RWPE1 (cell line): ENCODE measurements around the gene ZNF827.

ENCODE experiments used
- CTCF ChIA-PET: fragments of 350-600 bp; sonication (Branson Sonifier 250); formaldehyde crosslinking; extraction: SDS; loops from one replicate; lab custom pipeline; 2021; lab: Yijun Ruan, JAX
- POLR2A ChIA-PET: fragments of 400-600 bp; formaldehyde crosslinking; extraction: SDS; loops from one replicate; lab custom pipeline; 2020; ENCODE audit warnings: antibody characterized with exemption; ENCODE audit not compliant: low non-redundant PET; lab: Yijun Ruan, JAX
- DNase-seq: peaks from one replicate; pipeline ENCODE4 v3.0.0; 2012; ENCODE audit warnings: low spot score
- H3K27ac ChIP-seq: fragments of 450-650 bp; 2 replicates; pipeline ENCODE4 v1.5.1; 2017
- CTCF ChIP-seq: fragments of 450-650 bp; conservative IDR thresholded peaks from 2 replicates; pipeline ENCODE4 v1.5.1; 2017; ENCODE audit warnings: low read depth, mild to moderate bottlenecking

Gene ZNF827

GRCh38 chr4:145734031-145734430 lies 204.6 kb downstream of the ZNF827 start:
- H3K27ac ChIP-seq, result peak overlapping the region; percentile 98
- DNase-seq, result peak; percentile 20
- ChIA-PET CTCF (interaction anchor here (0.6 to 0.7 kb wide), 2 partner anchors 23 to 639 kb away, joined by 3 to 5 read pairs; no protein-coding TSS in a partner anchor), POLR2A (interaction anchor here (0.6 kb wide), 1 partner anchor 1949 kb away, joined by 3 read pairs; no protein-coding TSS in a partner anchor)
- TF ChIP-seq CTCF, result no peak

GRCh38 chr4:145732895-145733880 lies 205.4 kb downstream of the ZNF827 start:
- peak; percentile 92 for DNase-seq
- peak overlapping the region; percentile 98 for H3K27ac ChIP-seq
- ChIA-PET CTCF (no interaction called here), POLR2A (interaction anchor here (0.6 kb wide), 1 partner anchor 42 kb away, joined by 4 read pairs; no protein-coding TSS in a partner anchor)
- no peak for TF ChIP-seq CTCF

GRCh38 chr4:145732001-145732815 lies 206.4 kb downstream of the ZNF827 start:
- ChIA-PET POLR2A (interaction anchor here (0.6 kb wide), 1 partner anchor 43 kb away, joined by 4 read pairs; no protein-coding TSS in a partner anchor), CTCF (no interaction called here)
- no peak for DNase-seq
- H3K27ac ChIP-seq, result peak overlapping the region; percentile 98
- TF ChIP-seq CTCF, result no peak

GRCh38 chr4:145731028-145731427 lies 207.6 kb downstream of the ZNF827 start:
- H3K27ac ChIP-seq, result no peak overlapping the region
- no peak for TF ChIP-seq CTCF
- DNase-seq, result no peak
- ChIA-PET POLR2A (no interaction called here), CTCF (no interaction called here)

- TF ChIP-seq CTCF, result no peak
- H3K27ac ChIP-seq, result no peak overlapping the region
- ChIA-PET CTCF (no interaction called here), POLR2A (no interaction called here)
- DNase-seq, result no peak
Observed at GRCh38 chr4:145730026-145730425, 208.6 kb downstream of the ZNF827 start.

DNA sequence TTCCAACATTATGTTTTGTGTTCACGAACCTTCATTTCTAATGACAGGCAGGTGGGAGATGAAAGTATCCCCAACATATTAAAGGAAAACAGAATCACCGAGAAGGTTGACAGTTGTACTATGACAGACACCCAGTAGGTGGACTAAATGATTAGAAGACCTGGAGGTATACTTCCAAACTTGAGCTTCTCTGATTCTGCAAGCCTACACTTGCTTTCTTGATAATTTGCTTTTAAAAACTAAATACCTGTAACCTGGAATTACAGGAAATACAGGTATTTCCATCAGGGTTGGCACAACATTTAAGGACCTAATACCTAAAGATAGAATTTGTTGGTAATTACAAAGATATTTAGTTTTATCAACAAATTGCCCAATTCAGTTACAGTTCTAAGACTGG lies 215.3 kb downstream of the ZNF827 start:
- DNase-seq, result peak; percentile 53
- no peak for TF ChIP-seq CTCF
- CTCF ChIA-PET, result interaction anchor here (0.8 to 1.3 kb wide), 5 partner anchors 11 to 489 kb away, joined by 3 to 4 read pairs (median 3); no protein-coding TSS in a partner anchor
- POLR2A ChIA-PET, result no interaction called here
- H3K27ac ChIP-seq, result no peak overlapping the region
